ENCODE data around the gene ABHD14A. TPM values are rescaled to one million over a fixed set of nuclear protein-coding genes. Genes with fewer than 3 reads are reported as not detected.

Gene ABHD14A
- total RNA-seq, 1 experiment from 2014 or later = 3.7 TPM

GRCh38 chr3:51948016-51948580 lies 26.8 kb upstream of the ABHD14A start:
- TF ChIP-seq EZH2 (IDR thresholded peaks at IDR 0.05; ENCODE audit: borderline replicate concordance, low read depth, low read length, poor library complexity, severe bottlenecking) (no peak), CTCF (conservative IDR thresholded peaks at IDR 0.05; ENCODE audit: low read depth, low read length) (no peak)
- CTCF ChIA-PET = no interaction called here
- POLR2A ChIA-PET (ENCODE audit: low non-redundant PET) = no interaction called here
- no TSS peak for BruUV-seq (replicated peaks)
- intact Hi-C loops (cut with micrococcal nuclease; ENCODE audit: unreplicated experiment) = no loop called here
- no peaks in the 10 kb centered on the region for H3K4me1 ChIP-seq (ENCODE audit: insufficient read depth, low read length, poor library complexity, severe bottlenecking)
- no peak for DNase-seq (ENCODE audit: low spot score)
- H3K9me3 ChIP-seq (ENCODE audit: low read depth, low read length, poor library complexity, severe bottlenecking) = no peaks in the 10 kb centered on the region
- H3K27me3 ChIP-seq (replicated peaks; ENCODE audit: insufficient read depth, low read depth, low read length, poor library complexity) = no peaks in the 10 kb centered on the region
- H3K36me3 ChIP-seq (ENCODE audit: insufficient read depth, low read length, poor library complexity, severe bottlenecking) = no peaks in the 10 kb centered on the region
- H3K4me3 ChIP-seq (ENCODE audit: low read depth, low read length, poor library complexity, severe bottlenecking) = no peak overlapping the region
- H3K27ac ChIP-seq (ENCODE audit: low read depth, low read length, poor library complexity, severe bottlenecking) = no peak overlapping the region

GRCh38 chr3:51949121-51949520 lies 25.7 kb upstream of the ABHD14A start:
- DNase-seq (ENCODE audit: low spot score) = no peak
- Histone ChIP-seq H3K27ac (ENCODE audit: low read depth, low read length, poor library complexity, severe bottlenecking) (no peak overlapping the region), H3K27me3 (replicated peaks; ENCODE audit: insufficient read depth, low read depth, low read length, poor library complexity) (no peaks in the 10 kb centered on the region), H3K4me1 (ENCODE audit: insufficient read depth, low read length, poor library complexity, severe bottlenecking) (no peaks in the 10 kb centered on the region), H3K4me3 (ENCODE audit: low read depth, low read length, poor library complexity, severe bottlenecking) (no peak overlapping the region), H3K36me3 (ENCODE audit: insufficient read depth, low read length, poor library complexity, severe bottlenecking) (no peaks in the 10 kb centered on the region), H3K9me3 (ENCODE audit: low read depth, low read length, poor library complexity, severe bottlenecking) (no peaks in the 10 kb centered on the region)
- intact Hi-C loops (cut with micrococcal nuclease; ENCODE audit: unreplicated experiment) = no loop called here
- ChIA-PET POLR2A (ENCODE audit: low non-redundant PET) (no interaction called here), CTCF (no interaction called here)
- no TSS peak for BruUV-seq (replicated peaks)
- TF ChIP-seq EZH2 (IDR thresholded peaks at IDR 0.05; ENCODE audit: borderline replicate concordance, low read depth, low read length, poor library complexity, severe bottlenecking) (no peak), CTCF (conservative IDR thresholded peaks at IDR 0.05; ENCODE audit: low read depth, low read length) (no peak)

GRCh38 chr3:51950899-51951298 lies 24.0 kb upstream of the ABHD14A start:
- Histone ChIP-seq H3K9me3 (ENCODE audit: low read depth, low read length, poor library complexity, severe bottlenecking) (no peaks in the 10 kb centered on the region), H3K36me3 (ENCODE audit: insufficient read depth, low read length, poor library complexity, severe bottlenecking) (no peaks in the 10 kb centered on the region), H3K27ac (ENCODE audit: low read depth, low read length, poor library complexity, severe bottlenecking) (no peak overlapping the region), H3K27me3 (replicated peaks; ENCODE audit: insufficient read depth, low read depth, low read length, poor library complexity) (no peaks in the 10 kb centered on the region), H3K4me1 (ENCODE audit: insufficient read depth, low read length, poor library complexity, severe bottlenecking) (no peaks in the 10 kb centered on the region), H3K4me3 (ENCODE audit: low read depth, low read length, poor library complexity, severe bottlenecking) (no peak overlapping the region)
- no TSS peak for BruUV-seq (replicated peaks)
- no peak for DNase-seq (ENCODE audit: low spot score)
- ChIA-PET CTCF (no interaction called here), POLR2A (ENCODE audit: low non-redundant PET) (no interaction called here)
- intact Hi-C loops (cut with micrococcal nuclease; ENCODE audit: unreplicated experiment) = no loop called here
- TF ChIP-seq CTCF (conservative IDR thresholded peaks at IDR 0.05; ENCODE audit: low read depth, low read length) = no peak
- no peak for TF ChIP-seq EZH2 (IDR thresholded peaks at IDR 0.05; ENCODE audit: borderline replicate concordance, low read depth, low read length, poor library complexity, severe bottlenecking)
